DND-41 (cell line): ENCODE measurements around the gene FAM170B.

Experiments
- ATAC-seq: fragments of 200-7000 bp; cut with Tn5 transposase; 3 replicates; pipeline ENCODE4 v1.9.1; 2021; ENCODE audit warnings: low read depth; ENCODE audit not compliant: insufficient read depth
- DNase-seq: peaks from one replicate; pipeline ENCODE4 v3.0.0-alpha.2; 2020
- H2AFZ ChIP-seq: 2 replicates; pipeline ENCODE4 v1.6.0; 2012; ENCODE audit warnings: low read depth, low read length
- H3K27ac ChIP-seq: 2 replicates; pipeline ENCODE4 v1.5.1; 2012; ENCODE audit warnings: low read length, inconsistent platforms
- H3K27me3 ChIP-seq: fragments of 200-600 bp; sonication (generic); 2 replicates; pipeline ENCODE4 v1.6.0; 2012; ENCODE audit warnings: low read length, mild to moderate bottlenecking, inconsistent platforms; ENCODE audit not compliant: insufficient read depth, poor library complexity
- H3K36me3 ChIP-seq: 2 replicates; pipeline ENCODE4 v1.5.1; 2012; ENCODE audit warnings: low read length, inconsistent platforms; ENCODE audit not compliant: insufficient read depth
- H3K4me1 ChIP-seq: 2 replicates; pipeline ENCODE4 v1.5.1; 2012; ENCODE audit warnings: mild to moderate bottlenecking, low read length; ENCODE audit not compliant: insufficient read depth
- H3K4me2 ChIP-seq: 2 replicates; pipeline ENCODE4 v1.6.0; 2012; ENCODE audit warnings: mild to moderate bottlenecking, moderate library complexity, low read length, inconsistent platforms; ENCODE audit not compliant: insufficient read depth
- H3K4me3 ChIP-seq, 2 experiments: fragments of 200-600 bp in 1 of 2; shearing (Covaris generic) in 1 of 2; 2 replicates each; pipeline ENCODE4 v1.5.1; 2012 to 2016; ENCODE audit warnings: inconsistent platforms in 2 of 2, low read length in 2 of 2, mild to moderate bottlenecking in 2 of 2, low read depth in 1 of 2, moderate library complexity in 1 of 2
- H3K79me2 ChIP-seq: 2 replicates; pipeline ENCODE4 v1.6.0; 2012; ENCODE audit warnings: low read length, inconsistent platforms; ENCODE audit not compliant: insufficient read depth
- H3K9ac ChIP-seq: 2 replicates; pipeline ENCODE4 v1.6.0; 2012; ENCODE audit warnings: low read depth, mild to moderate bottlenecking, inconsistent platforms, low read length, moderate library complexity
- H3K9me3 ChIP-seq: 2 replicates; pipeline ENCODE4 v1.5.1; 2012; ENCODE audit warnings: low read length, moderate library complexity, mild to moderate bottlenecking, inconsistent platforms; ENCODE audit not compliant: insufficient read depth, severe bottlenecking
- H4K20me1 ChIP-seq: 2 replicates; pipeline ENCODE4 v1.6.0; 2012; ENCODE audit warnings: low read length; ENCODE audit not compliant: insufficient read depth
- CTCF ChIP-seq: IDR thresholded peaks from 2 replicates; pipeline ENCODE4 v1.5.1; 2012; ENCODE audit warnings: borderline replicate concordance, low read length, moderate library complexity, mild to moderate bottlenecking; ENCODE audit not compliant: poor library complexity, severe bottlenecking; ENCODE audit errors: extremely low read depth
- EZH2 ChIP-seq: IDR thresholded peaks from 3 replicates; pipeline ENCODE4 v1.6.1; 2012; ENCODE audit warnings: borderline replicate concordance, low read depth, mild to moderate bottlenecking, moderate library complexity, low read length, inconsistent platforms; ENCODE audit not compliant: severe bottlenecking

FAM170B gene

GRCh38 chr10:49104323-49104722 lies 29.5 kb downstream of the FAM170B start:
- no peaks in the 10 kb centered on the region for H3K9me3 ChIP-seq
- DNase-seq, result no peak
- no peak for ATAC-seq
- no peaks in the 10 kb centered on the region for H3K79me2 ChIP-seq
- H3K4me3 ChIP-seq, result no peak overlapping the region
- TF ChIP-seq EZH2 (no peak), CTCF (no peak)
- no peaks in the 10 kb centered on the region for H3K36me3 ChIP-seq
- no peaks in the 10 kb centered on the region for H4K20me1 ChIP-seq
- no peak overlapping the region for H3K4me2 ChIP-seq
- H2AFZ ChIP-seq, result no peak overlapping the region
- H3K9ac ChIP-seq, result no peak overlapping the region
- no peak overlapping the region for H3K27ac ChIP-seq
- no peaks in the 10 kb centered on the region for H3K4me1 ChIP-seq
- no peaks in the 10 kb centered on the region for H3K27me3 ChIP-seq

GRCh38 chr10:49103761-49104160 lies 30.1 kb downstream of the FAM170B start:
- ATAC-seq, result no peak
- H3K36me3 ChIP-seq, result no peaks in the 10 kb centered on the region
- no peak for DNase-seq
- H3K4me2 ChIP-seq, result no peak overlapping the region
- no peak overlapping the region for H3K27ac ChIP-seq
- H3K27me3 ChIP-seq, result no peaks in the 10 kb centered on the region
- H3K4me3 ChIP-seq, result no peak overlapping the region
- no peaks in the 10 kb centered on the region for H3K4me1 ChIP-seq
- no peak overlapping the region for H3K9ac ChIP-seq
- H2AFZ ChIP-seq, result no peak overlapping the region
- no peak for TF ChIP-seq EZH2
- TF ChIP-seq CTCF, result no peak
- no peaks in the 10 kb centered on the region for H4K20me1 ChIP-seq
- no peaks in the 10 kb centered on the region for H3K79me2 ChIP-seq
- no peaks in the 10 kb centered on the region for H3K9me3 ChIP-seq

- Histone ChIP-seq H3K4me2 (no peak overlapping the region), H3K27me3 (no peaks in the 10 kb centered on the region), H3K4me3 (no peak overlapping the region), H3K79me2 (no peaks in the 10 kb centered on the region), H3K9me3 (no peaks in the 10 kb centered on the region), H4K20me1 (no peaks in the 10 kb centered on the region), H2AFZ (no peak overlapping the region), H3K27ac (no peak overlapping the region), H3K4me1 (no peaks in the 10 kb centered on the region), H3K36me3 (no peaks in the 10 kb centered on the region), H3K9ac (no peak overlapping the region)
- DNase-seq, result no peak
- no peak for ATAC-seq
- no peak for TF ChIP-seq EZH2
- TF ChIP-seq CTCF, result no peak
These were observed 34.8 kb downstream of the FAM170B start for GRCh38 chr10:49099046-49099445.

GRCh38 chr10:49096890-49097445 lies 36.9 kb downstream of the FAM170B start:
- H4K20me1 ChIP-seq, result no peaks in the 10 kb centered on the region
- no peak overlapping the region for H3K4me2 ChIP-seq
- no peak for DNase-seq
- H2AFZ ChIP-seq, result no peak overlapping the region
- H3K4me3 ChIP-seq, result no peak overlapping the region
- no peak for ATAC-seq
- H3K9me3 ChIP-seq, result no peaks in the 10 kb centered on the region
- no peak for TF ChIP-seq EZH2
- no peak for TF ChIP-seq CTCF
- no peaks in the 10 kb centered on the region for H3K27me3 ChIP-seq
- no peak overlapping the region for H3K9ac ChIP-seq
- H3K79me2 ChIP-seq, result no peaks in the 10 kb centered on the region
- H3K27ac ChIP-seq, result no peak overlapping the region
- H3K4me1 ChIP-seq, result no peaks in the 10 kb centered on the region
- H3K36me3 ChIP-seq, result no peaks in the 10 kb centered on the region
